CD14-positive monocyte (primary cell): ENCODE results near the gene ARHGEF7. TPM values are rescaled to one million over a fixed set of nuclear protein-coding genes. Genes with fewer than 3 reads are reported as not detected.

Source experiments
- DNase-seq, 3 donors: peaks; one replicate each; pipeline ENCODE4 v3.0.0-alpha.2; 2011 to 2022
- H2AFZ ChIP-seq: 2 replicates; pipeline ENCODE4 v1.6.0; 2012; ENCODE audit warnings: mild to moderate bottlenecking, low read depth, low read length, inconsistent platforms; ENCODE audit not compliant: insufficient read depth, poor library complexity, severe bottlenecking
- H3K27ac ChIP-seq, 2 donors: 1 replicate in 1 of 2; 2 replicates in 1 of 2; pipeline ENCODE4 v1.5.1; 2012 to 2013; ENCODE audit warnings: low read length in 2 of 2, control low read depth in 1 of 2, inconsistent platforms in 1 of 2, low read depth in 1 of 2, mild to moderate bottlenecking in 1 of 2
- H3K27me3 ChIP-seq, 2 donors: one replicate each; pipeline versions ENCODE4 v1.6.0 to v1.6.1; 2011 to 2013; ENCODE audit warnings: low read length in 2 of 2; ENCODE audit not compliant: control insufficient read depth in 2 of 2, insufficient read depth in 2 of 2
- H3K36me3 ChIP-seq, 2 donors: replicated peaks in 1 of 2; 1 replicate in 1 of 2; 2 replicates in 1 of 2; pipeline versions ENCODE4 v1.5.1 to v1.6.1; 2012 to 2013; ENCODE audit warnings: low read length in 2 of 2, control low read depth in 1 of 2, inconsistent platforms in 1 of 2, mild to moderate bottlenecking in 1 of 2; ENCODE audit not compliant: insufficient read depth in 2 of 2, control insufficient read depth in 1 of 2
- H3K4me1 ChIP-seq, 2 donors: 1 replicate in 1 of 2; 2 replicates in 1 of 2; pipeline versions ENCODE4 v1.5.1 to v1.6.1; 2012 to 2013; ENCODE audit warnings: low read length in 2 of 2, control low read depth in 1 of 2, inconsistent platforms in 1 of 2, mild to moderate bottlenecking in 1 of 2, moderate library complexity in 1 of 2; ENCODE audit not compliant: insufficient read depth in 2 of 2, control insufficient read depth in 1 of 2
- H3K4me2 ChIP-seq: replicated peaks from 2 replicates; pipeline ENCODE3; 2012; ENCODE audit warnings: low read length, moderate library complexity, mild to moderate bottlenecking; ENCODE audit not compliant: poor library complexity, severe bottlenecking; ENCODE audit errors: extremely low read depth
- H3K4me3 ChIP-seq, 3 experiments: fragments of 200-600 bp in 1 of 3; sonication (generic) in 1 of 3; replicated peaks in 1 of 3; 1 replicate in 2 of 3; 2 replicates in 1 of 3; pipeline ENCODE4 v1.5.1; 2011 to 2013; ENCODE audit warnings: low read length in 3 of 3, mild to moderate bottlenecking in 3 of 3, control low read depth in 2 of 3, low read depth in 2 of 3, inconsistent platforms in 1 of 3, moderate library complexity in 1 of 3
- H3K79me2 ChIP-seq: 2 replicates; pipeline ENCODE4 v1.6.0; 2012; ENCODE audit warnings: mild to moderate bottlenecking, control low read depth, inconsistent platforms, low read length, moderate library complexity; ENCODE audit not compliant: insufficient read depth
- H3K9ac ChIP-seq: 2 replicates; pipeline ENCODE4 v1.6.0; 2017; ENCODE audit warnings: low read length, mild to moderate bottlenecking; ENCODE audit not compliant: insufficient read depth, poor library complexity, severe bottlenecking
- H3K9me3 ChIP-seq, 2 donors: replicated peaks in 1 of 2; 1 replicate in 1 of 2; 2 replicates in 1 of 2; pipeline versions ENCODE4 v1.5.1 to v1.6.1; 2012 to 2013; ENCODE audit warnings: low read length in 2 of 2, control low read depth in 1 of 2; ENCODE audit not compliant: control insufficient read depth in 1 of 2, insufficient read depth in 1 of 2
- H4K20me1 ChIP-seq: 2 replicates; pipeline ENCODE4 v1.6.0; 2012; ENCODE audit warnings: mild to moderate bottlenecking, low read length, control low read depth, moderate library complexity; ENCODE audit not compliant: insufficient read depth
- H3K27ac Mint-ChIP-seq, 7 donors: one replicate each; pipeline ENCODE4 v1.8.0; 2020; ENCODE audit warnings: mild to moderate bottlenecking in 7 of 7, mixed read lengths in 7 of 7, moderate library complexity in 6 of 7, inconsistent platforms in 2 of 7
- H3K27me3 Mint-ChIP-seq, 3 donors: one replicate each; pipeline ENCODE4 v1.8.0; 2021 to 2022; ENCODE audit warnings: low read depth in 3 of 3, mild to moderate bottlenecking in 3 of 3, mixed read lengths in 3 of 3, moderate library complexity in 3 of 3, inconsistent platforms in 1 of 3
- H3K36me3 Mint-ChIP-seq, 2 donors: one replicate each; pipeline ENCODE4 v1.8.0; 2020; ENCODE audit warnings: mixed read lengths in 2 of 2, inconsistent platforms in 1 of 2, mild to moderate bottlenecking in 1 of 2
- H3K4me1 Mint-ChIP-seq: one replicate; pipeline ENCODE4 v1.8.0; 2020; ENCODE audit warnings: mild to moderate bottlenecking, mixed read lengths
- H3K4me3 Mint-ChIP-seq, 2 donors: one replicate each; pipeline ENCODE4 v1.8.0; 2020; ENCODE audit warnings: mild to moderate bottlenecking in 2 of 2, mixed read lengths in 2 of 2, moderate library complexity in 1 of 2
- H3K9me3 Mint-ChIP-seq, 7 donors: one replicate each; pipeline ENCODE4 v1.8.0; 2020 to 2022; ENCODE audit warnings: mixed read lengths in 7 of 7, mild to moderate bottlenecking in 6 of 7, moderate library complexity in 6 of 7, inconsistent platforms in 2 of 7
- CTCF ChIP-seq: fragments of 200-600 bp; IDR thresholded peaks from one replicate; pipeline ENCODE4 v1.8.0; 2022; ENCODE audit warnings: antibody characterized with exemption, mild to moderate bottlenecking
- WGBS: methylation state at CpG from one replicate; pipeline ENCODE4 v1.1.5; 2013; ENCODE audit warnings: missing lambda C conversion rate; ENCODE audit not compliant: insufficient coverage; 5-methylcytosine and 5-hydroxymethylcytosine counted together
- intact Hi-C, 2 donors: fragments of 100-400 bp; cut with micrococcal nuclease; formaldehyde crosslinking; loops; one replicate each; pipeline versions ENCODE4 v1.15.0 to v1.15.1; 2023
- polyA plus RNA-seq, 3 donors: library from polyadenylated mRNA; depleted of rRNA in 1 of 3; unstranded in 2 of 3; stranded (reverse) in 1 of 3; fragments of 300-500 nt in 2 of 3; fragments of >200 nt in 1 of 3; fragmentation: Illumina TruSeq in 2 of 3; gene quantifications; 1 replicate in 2 of 3; 2 replicates in 1 of 3; pipeline ENCODE4 v1.2.3, GENCODE V29; 2012 to 2021

The ARHGEF7 gene
- polyA plus RNA-seq, 3 donors, result 4.6 to 29.0 (median 6.1) TPM

GRCh38 chr13:111261326-111261725 is 146.2 kb downstream of the ARHGEF7 start:
- peaks cover 0 to 3% (median 0%) of the 10 kb centered on the region in 3 donors for H3K27me3 Mint-ChIP-seq
- no peak overlapping the region for H3K27ac ChIP-seq
- H3K27ac Mint-ChIP-seq, result no peak overlapping the region
- H3K9me3 Mint-ChIP-seq, result peaks cover 15 to 28% (median 22%) of the 10 kb centered on the region in 7 donors
- intact Hi-C loops, result no loop called here
- H4K20me1 ChIP-seq, result peaks cover 6% of the 10 kb centered on the region
- H2AFZ ChIP-seq, result no peak overlapping the region
- H3K36me3 Mint-ChIP-seq, result peaks cover 34 to 45% of the 10 kb centered on the region in 2 donors
- H3K4me2 ChIP-seq, result no peak overlapping the region
- DNase-seq, result no peak
- H3K36me3 ChIP-seq, result peaks cover 22 to 46% of the 10 kb centered on the region in 2 donors
- H3K4me1 Mint-ChIP-seq, result no peaks in the 10 kb centered on the region
- no peak overlapping the region for H3K9ac ChIP-seq
- H3K4me3 ChIP-seq, result no peak overlapping the region
- H3K9me3 ChIP-seq, result peaks cover 26 to 27% of the 10 kb centered on the region in 2 donors
- H3K4me3 Mint-ChIP-seq, result no peak overlapping the region
- no peaks in the 10 kb centered on the region for H3K79me2 ChIP-seq
- no peaks in the 10 kb centered on the region for H3K4me1 ChIP-seq
- H3K27me3 ChIP-seq, result no peaks in the 10 kb centered on the region
- no peak for TF ChIP-seq CTCF

- Mint-ChIP-seq H3K27me3 (peaks cover 0 to 1% (median 0%) of the 10 kb centered on the region in 3 donors), H3K27ac (no peak overlapping the region), H3K9me3 (peaks cover 15 to 23% (median 18%) of the 10 kb centered on the region in 7 donors), H3K4me3 (no peak overlapping the region), H3K4me1 (no peaks in the 10 kb centered on the region), H3K36me3 (peaks cover 35 to 45% of the 10 kb centered on the region in 2 donors)
- H3K79me2 ChIP-seq, result no peaks in the 10 kb centered on the region
- peaks cover 9% of the 10 kb centered on the region for H4K20me1 ChIP-seq
- H3K9me3 ChIP-seq, result peaks cover 22% of the 10 kb centered on the region in 2 donors
- H3K9ac ChIP-seq, result no peak overlapping the region
- intact Hi-C loops, result no loop called here
- peaks cover 26 to 46% of the 10 kb centered on the region in 2 donors for H3K36me3 ChIP-seq
- 100% methylated on average over 1 of the region's 4 CpGs for WGBS
- no peak for DNase-seq
- H3K4me2 ChIP-seq, result no peak overlapping the region
- no peaks in the 10 kb centered on the region for H3K27me3 ChIP-seq
- no peak overlapping the region for H3K4me3 ChIP-seq
- no peak overlapping the region for H3K27ac ChIP-seq
- H3K4me1 ChIP-seq, result no peaks in the 10 kb centered on the region
- H2AFZ ChIP-seq, result no peak overlapping the region
- TF ChIP-seq CTCF, result no peak
Observed at GRCh38 chr13:111262281-111262680, 147.2 kb downstream of the ARHGEF7 start.
